ENCODE measurements around the gene RNF5. TPM values are rescaled to one million over a fixed set of nuclear protein-coding genes. Genes with fewer than 3 reads are reported as not detected.

Gene RNF5
- total RNA-seq, 4 donors from 2014 or later: 74.5 to 117 (median 107) TPM

- peak overlapping the region in 2 of 4 donors; percentile 16 to 39 for H3K4me3 ChIP-seq
- no peaks in the 10 kb centered on the region for H3K9me3 ChIP-seq
- TF ChIP-seq EP300 (IDR thresholded peaks at IDR 0.05) (no peak), POLR2A (IDR thresholded peaks at IDR 0.05) (no peak), CTCF (IDR thresholded peaks at IDR 0.05) (no peak)
- peaks cover 0 to 40% (median 15%) of the 10 kb centered on the region in 4 donors for H3K4me1 ChIP-seq
- no peaks in the 10 kb centered on the region for H3K27me3 ChIP-seq
- peaks cover 0 to 10% (median 0%) of the 10 kb centered on the region in 3 donors for H3K36me3 ChIP-seq
- no peak for DNase-seq (ENCODE audit: low spot score in 2 of 2)
- H3K27ac ChIP-seq: peak overlapping the region in 1 of 4 donors; percentile 97
- WGBS, 2 donors: 67 to 70% methylated on average over 30 to 42 of the region's 47 CpGs
Measured at GRCh38 chr6:32149092-32149755, 29.0 kb upstream of the RNF5 start.

- H3K4me3 ChIP-seq: peak overlapping the region; percentile 6 to 76 (median 32)
- no peaks in the 10 kb centered on the region for H3K9me3 ChIP-seq
- TF ChIP-seq POLR2A (IDR thresholded peaks at IDR 0.05): no peak
- TF ChIP-seq EP300 (IDR thresholded peaks at IDR 0.05): no peak
- TF ChIP-seq CTCF (IDR thresholded peaks at IDR 0.05): no peak
- peaks cover 4 to 47% (median 20%) of the 10 kb centered on the region in 4 donors for H3K4me1 ChIP-seq
- H3K36me3 ChIP-seq: peaks cover 0 to 10% (median 0%) of the 10 kb centered on the region in 3 donors
- H3K27me3 ChIP-seq: no peaks in the 10 kb centered on the region
- H3K27ac ChIP-seq: peak overlapping the region in 3 of 4 donors; percentile 42 to 97 (median 46)
- no peak for DNase-seq (ENCODE audit: low spot score in 2 of 2)
- WGBS, 2 donors: 38 to 43% methylated on average over 47 to 54 of the region's 55 CpGs
Measured at GRCh38 chr6:32149932-32150870, 28.0 kb upstream of the RNF5 start.

- no peaks in the 10 kb centered on the region for H3K27me3 ChIP-seq
- WGBS, 2 donors: 22 to 35% methylated on average over 8 of the region's 8 CpGs
- peaks cover 0 to 17% (median 0%) of the 10 kb centered on the region in 3 donors for H3K36me3 ChIP-seq
- H3K27ac ChIP-seq: peak overlapping the region; percentile 15 to 97 (median 92)
- DNase-seq (ENCODE audit: low spot score in 2 of 2): no peak
- peaks cover 4 to 57% (median 28%) of the 10 kb centered on the region in 4 donors for H3K4me1 ChIP-seq
- H3K4me3 ChIP-seq: peak overlapping the region; percentile 24 to 76 (median 42)
- TF ChIP-seq EP300 (IDR thresholded peaks at IDR 0.05) (no peak), CTCF (IDR thresholded peaks at IDR 0.05) (no peak), POLR2A (IDR thresholded peaks at IDR 0.05) (no peak)
- no peaks in the 10 kb centered on the region for H3K9me3 ChIP-seq
Measured at GRCh38 chr6:32151181-32151862, 26.9 kb upstream of the RNF5 start.

- Histone ChIP-seq H3K27me3 (no peaks in the 10 kb centered on the region), H3K9me3 (no peaks in the 10 kb centered on the region), H3K4me1 (peaks cover 4 to 65% (median 28%) of the 10 kb centered on the region in 4 donors), H3K4me3 (peak within 1 kb of the TSS; percentile 50 to 80 (median 73)), H3K36me3 (peaks cover 0 to 25% (median 0%) of the 10 kb centered on the region in 3 donors), H3K27ac (peak within 1 kb of the TSS; percentile 87 to 97 (median 92))
- 5 to 13% methylated on average over 19 to 20 of the region's 24 CpGs for WGBS, 2 donors
- DNase-seq (ENCODE audit: low spot score in 2 of 2): no peak
- no peak for TF ChIP-seq CTCF (IDR thresholded peaks at IDR 0.05)
- TF ChIP-seq POLR2A (IDR thresholded peaks at IDR 0.05): no peak
- TF ChIP-seq EP300 (IDR thresholded peaks at IDR 0.05): no peak
Measured at GRCh38 chr6:32151863-32152768, 26.1 kb upstream of the RNF5 start, which contains the start of gene PRRT1. Gene PRRT1, minus strand, starts transcription at chr6:32151939. Its CDS starts 112 bp downstream, at chr6:32151827.
